ENCODE results near the gene MTARC2. TPM values are rescaled to one million over a fixed set of nuclear protein-coding genes. Genes with fewer than 3 reads are reported as not detected.
A peak's percentile ranks its signal among the peaks of the same experiment; 100 is the strongest.

Gene MTARC2
- total RNA-seq, 2 experiments from 2014 or later: not detected

DNA sequence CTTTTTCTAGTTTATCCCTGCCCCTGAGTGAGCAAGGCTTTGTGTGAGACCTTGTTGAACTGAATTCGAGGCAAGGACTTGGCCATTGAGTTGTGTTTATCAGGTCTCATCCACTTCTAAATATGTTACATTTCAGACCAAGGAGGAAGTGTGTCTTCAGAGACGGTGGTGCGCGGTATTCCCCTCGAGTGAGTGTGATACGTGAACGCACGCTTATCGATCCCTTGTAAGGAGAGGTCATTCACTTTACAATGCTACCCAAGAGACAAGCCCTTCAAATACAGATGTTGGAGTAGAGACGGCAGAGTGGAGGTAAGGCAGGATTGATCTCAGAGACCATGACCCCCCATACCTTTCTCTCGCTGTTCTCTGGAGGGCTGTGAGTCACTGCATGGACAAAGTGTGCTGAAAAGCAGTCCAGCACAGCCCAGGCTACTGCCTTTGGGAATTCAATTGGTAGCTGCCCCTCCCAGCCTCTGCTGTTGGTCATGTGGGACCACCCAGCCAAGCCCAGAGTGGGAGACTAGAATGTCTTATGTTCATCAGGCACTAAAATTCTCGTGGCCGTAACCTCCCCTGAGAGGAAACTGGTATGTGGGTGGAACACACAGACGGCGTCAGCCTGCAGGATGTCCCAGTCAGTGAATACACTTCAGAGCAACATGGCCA lies 22.3 kb downstream of the MTARC2 start:
- no peaks in the 10 kb centered on the region for H3K4me1 Mint-ChIP-seq
- peaks cover 13% of the 10 kb centered on the region for H3K27me3 Mint-ChIP-seq
- DNase-seq: no peak
- no peaks in the 10 kb centered on the region for H3K9me3 Mint-ChIP-seq
- no peaks in the 10 kb centered on the region for H3K36me3 Mint-ChIP-seq
- no peak overlapping the region for H3K4me3 Mint-ChIP-seq
- H3K27ac Mint-ChIP-seq: no peak overlapping the region

DNA sequence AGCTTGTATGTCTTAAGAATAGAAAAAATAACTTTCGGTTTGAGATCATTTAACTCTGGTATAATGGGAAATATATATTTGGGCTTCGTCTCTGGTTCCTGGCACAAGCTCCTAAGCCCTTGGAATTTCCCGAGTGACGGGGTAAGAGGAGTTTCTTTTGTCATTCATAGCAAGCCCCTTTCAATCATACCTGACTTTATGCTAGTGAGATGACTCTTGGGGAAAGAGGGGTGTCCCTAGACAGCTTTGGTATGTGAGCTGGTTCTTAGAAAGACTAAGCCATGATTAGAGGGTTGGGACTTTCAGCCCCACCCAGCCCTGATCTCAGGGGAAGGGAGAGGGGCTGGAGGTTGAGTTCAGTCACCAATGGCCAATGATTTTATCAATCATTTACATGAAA lies 24.7 kb downstream of the MTARC2 start:
- no peak overlapping the region for H3K27ac Mint-ChIP-seq
- H3K4me3 Mint-ChIP-seq: no peak overlapping the region
- H3K27me3 Mint-ChIP-seq: peaks cover 31% of the 10 kb centered on the region
- H3K36me3 Mint-ChIP-seq: no peaks in the 10 kb centered on the region
- no peak for DNase-seq
- H3K9me3 Mint-ChIP-seq: no peaks in the 10 kb centered on the region
- H3K4me1 Mint-ChIP-seq: peaks cover 2% of the 10 kb centered on the region

DNA sequence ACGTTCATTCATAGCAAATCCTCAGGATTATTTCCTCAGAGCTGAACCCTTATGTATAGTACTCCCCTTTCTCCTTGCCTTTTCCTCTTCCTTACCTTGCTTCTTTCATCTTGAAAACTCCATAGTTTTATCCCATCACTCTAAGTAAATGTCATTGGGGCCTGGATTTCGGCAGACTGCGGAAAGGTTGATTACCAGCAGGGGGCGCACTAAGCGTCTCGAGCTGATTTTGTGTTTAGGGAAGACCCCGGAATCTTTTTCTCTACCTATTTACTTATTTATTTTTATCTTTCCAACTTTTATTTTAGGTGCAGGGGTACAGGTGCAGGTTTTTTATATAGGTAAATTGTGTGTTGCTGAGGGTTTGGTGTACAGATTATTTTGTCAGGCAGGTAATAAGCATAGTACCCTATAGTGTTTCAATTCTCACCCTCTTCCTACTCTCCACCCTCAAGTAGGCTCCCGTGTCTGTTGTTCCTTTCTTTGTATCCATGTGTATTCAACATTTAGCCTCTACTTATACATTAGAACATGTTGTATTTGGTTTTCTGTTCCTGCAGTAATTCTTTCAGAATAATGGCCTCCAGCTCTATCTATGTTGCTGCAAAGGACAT lies 27.2 kb downstream of the MTARC2 start:
- Mint-ChIP-seq H3K27ac (no peak overlapping the region), H3K4me1 (peaks cover 2% of the 10 kb centered on the region), H3K4me3 (no peak overlapping the region), H3K9me3 (no peaks in the 10 kb centered on the region), H3K36me3 (no peaks in the 10 kb centered on the region), H3K27me3 (peaks cover 32% of the 10 kb centered on the region)
- DNase-seq: peak; percentile 18

DNA sequence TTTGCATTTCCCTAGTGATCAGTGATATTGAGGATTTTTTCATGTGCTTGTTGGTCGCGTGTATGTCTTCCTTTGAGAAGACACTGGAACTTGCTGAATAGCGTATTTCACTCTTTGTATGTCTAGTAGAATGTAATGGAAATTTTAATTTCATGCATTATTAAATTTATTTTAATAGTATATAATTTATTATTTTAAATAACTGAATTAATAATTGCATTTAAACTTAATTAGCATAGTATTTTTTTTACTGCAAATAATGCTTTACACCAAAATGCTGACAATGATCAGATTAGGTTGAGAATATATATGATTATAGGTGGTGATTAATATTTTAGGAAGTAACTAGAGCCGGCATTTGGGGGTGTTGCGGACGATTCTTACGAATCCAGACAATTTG lies 28.1 kb downstream of the MTARC2 start:
- Mint-ChIP-seq H3K27ac (no peak overlapping the region), H3K9me3 (no peaks in the 10 kb centered on the region), H3K36me3 (no peaks in the 10 kb centered on the region), H3K4me3 (no peak overlapping the region), H3K4me1 (peaks cover 2% of the 10 kb centered on the region), H3K27me3 (peaks cover 30% of the 10 kb centered on the region)
- no peak for DNase-seq

DNA sequence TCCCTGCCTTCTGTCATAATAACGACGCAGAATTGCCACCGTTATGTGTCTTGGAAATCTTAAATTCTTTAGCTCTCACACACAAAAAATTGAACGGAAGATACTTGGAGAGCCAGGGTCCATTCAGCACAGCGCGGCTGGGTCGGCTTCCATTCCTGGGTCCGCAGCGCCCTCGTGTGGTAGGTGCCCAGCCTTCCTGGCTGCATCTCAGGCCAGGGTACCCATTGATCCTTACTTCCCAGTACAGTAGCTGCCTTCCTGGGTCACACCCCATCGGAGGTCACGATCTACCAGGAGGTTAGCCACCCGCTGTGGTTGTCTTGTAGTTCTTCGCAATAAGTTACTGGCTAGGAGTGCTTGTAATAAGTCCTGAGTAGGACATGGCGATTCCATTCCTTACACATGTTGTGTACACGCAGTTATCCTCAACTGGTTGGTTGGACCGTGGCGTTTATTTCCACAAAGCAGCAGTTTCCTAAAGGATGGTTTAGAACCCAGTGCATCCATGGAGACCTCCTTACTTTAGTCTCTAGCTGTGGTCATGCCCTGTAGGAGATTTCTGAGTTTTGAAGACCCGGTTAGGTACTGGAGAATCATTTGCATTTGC lies 28.7 kb downstream of the MTARC2 start:
- H3K27me3 Mint-ChIP-seq: peaks cover 30% of the 10 kb centered on the region
- no peak overlapping the region for H3K27ac Mint-ChIP-seq
- peak; percentile 67 for DNase-seq
- no peak overlapping the region for H3K4me3 Mint-ChIP-seq
- H3K36me3 Mint-ChIP-seq: no peaks in the 10 kb centered on the region
- no peaks in the 10 kb centered on the region for H3K9me3 Mint-ChIP-seq
- H3K4me1 Mint-ChIP-seq: peaks cover 2% of the 10 kb centered on the region

DNA sequence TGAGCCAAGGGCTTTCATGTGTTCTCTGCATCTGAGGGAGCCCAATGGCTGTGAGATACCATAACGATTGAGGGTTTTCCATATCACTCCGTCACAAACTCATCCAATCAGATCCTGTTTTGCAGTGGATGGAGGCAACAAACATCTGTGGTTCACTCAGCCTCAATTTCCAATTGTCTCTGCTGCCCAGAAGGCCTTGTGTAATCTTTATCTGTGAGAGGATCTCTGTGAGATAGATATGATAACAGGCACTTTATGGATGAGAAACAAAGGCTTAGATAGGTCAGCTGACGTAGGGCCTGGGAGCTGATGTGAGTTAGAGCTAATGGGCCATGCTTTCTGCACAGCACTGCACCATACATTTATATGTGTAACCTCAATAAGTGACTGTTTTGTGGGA lies 35.3 kb downstream of the MTARC2 start:
- H3K27me3 Mint-ChIP-seq: peaks cover 56% of the 10 kb centered on the region
- H3K36me3 Mint-ChIP-seq: no peaks in the 10 kb centered on the region
- no peak for DNase-seq
- no peaks in the 10 kb centered on the region for H3K4me1 Mint-ChIP-seq
- H3K4me3 Mint-ChIP-seq: no peak overlapping the region
- no peak overlapping the region for H3K27ac Mint-ChIP-seq
- H3K9me3 Mint-ChIP-seq: no peaks in the 10 kb centered on the region

DNA sequence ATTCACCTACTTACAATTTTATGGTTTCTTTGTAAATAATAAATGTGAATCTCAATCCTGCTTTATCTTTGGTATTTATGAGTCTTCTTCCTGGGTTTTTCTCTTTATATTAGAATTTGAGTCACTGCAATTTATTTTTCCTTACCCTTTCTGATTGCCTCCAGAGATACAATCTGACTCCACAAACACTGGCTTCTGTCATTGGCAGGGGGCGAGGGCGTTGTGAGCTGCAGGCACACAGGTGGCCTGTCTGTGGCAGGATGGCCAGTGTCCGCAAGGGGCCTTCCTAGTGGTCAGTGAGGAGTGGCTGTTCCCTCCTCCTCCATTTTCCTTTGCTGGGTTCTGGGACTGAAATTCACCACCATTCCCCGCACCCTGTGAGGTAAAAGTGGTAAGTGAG lies 36.6 kb downstream of the MTARC2 start:
- Mint-ChIP-seq H3K27ac (no peak overlapping the region), H3K9me3 (no peaks in the 10 kb centered on the region), H3K36me3 (no peaks in the 10 kb centered on the region), H3K4me1 (no peaks in the 10 kb centered on the region), H3K4me3 (no peak overlapping the region), H3K27me3 (peaks cover 60% of the 10 kb centered on the region)
- no peak for DNase-seq

DNA sequence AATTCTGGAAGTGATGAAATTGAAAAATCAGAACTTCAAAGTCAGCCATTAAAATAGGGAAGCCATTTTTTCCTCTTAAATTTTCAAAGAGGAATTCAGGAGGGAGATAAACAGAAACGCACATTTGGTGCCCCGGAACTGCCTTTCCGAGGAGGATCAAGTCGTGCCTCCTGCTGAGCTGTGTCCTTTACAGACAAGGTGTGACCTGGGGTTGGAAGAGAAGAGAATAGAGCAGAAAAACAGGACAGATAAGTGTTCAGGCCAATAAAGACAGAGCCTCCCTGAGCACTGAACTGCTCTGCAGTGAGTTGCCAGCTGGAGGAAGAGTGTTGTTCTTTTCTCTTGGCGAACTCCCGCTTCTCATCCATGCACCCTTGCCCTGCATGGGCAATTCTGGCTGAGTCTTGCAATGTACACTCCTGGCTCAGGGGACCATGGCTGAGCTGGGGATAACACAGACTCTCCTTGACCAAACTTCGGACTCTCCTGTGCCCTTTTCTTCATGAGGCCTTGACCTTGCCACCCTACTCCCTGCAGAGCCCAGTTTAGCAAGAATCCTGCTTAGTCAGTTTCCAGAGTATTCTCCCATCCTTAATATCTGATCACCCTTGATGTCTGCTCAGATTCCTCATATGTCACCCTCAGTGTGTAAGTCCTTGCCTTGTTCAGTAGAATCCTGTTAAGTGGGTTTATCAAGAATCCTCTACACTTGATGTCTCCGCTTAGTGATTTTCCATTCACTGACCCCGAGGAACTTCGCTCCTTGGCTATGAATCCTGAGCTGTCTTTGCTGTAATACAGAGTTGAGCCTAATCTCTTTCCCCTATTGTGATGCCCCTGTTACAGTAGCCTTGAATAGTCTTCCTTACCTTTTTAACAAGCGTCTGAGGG lies 37.3 kb downstream of the MTARC2 start:
- no peaks in the 10 kb centered on the region for H3K4me1 Mint-ChIP-seq
- H3K36me3 Mint-ChIP-seq: no peaks in the 10 kb centered on the region
- no peak overlapping the region for H3K27ac Mint-ChIP-seq
- no peaks in the 10 kb centered on the region for H3K9me3 Mint-ChIP-seq
- no peak for DNase-seq
- H3K27me3 Mint-ChIP-seq: peaks cover 60% of the 10 kb centered on the region
- no peak overlapping the region for H3K4me3 Mint-ChIP-seq

DNA sequence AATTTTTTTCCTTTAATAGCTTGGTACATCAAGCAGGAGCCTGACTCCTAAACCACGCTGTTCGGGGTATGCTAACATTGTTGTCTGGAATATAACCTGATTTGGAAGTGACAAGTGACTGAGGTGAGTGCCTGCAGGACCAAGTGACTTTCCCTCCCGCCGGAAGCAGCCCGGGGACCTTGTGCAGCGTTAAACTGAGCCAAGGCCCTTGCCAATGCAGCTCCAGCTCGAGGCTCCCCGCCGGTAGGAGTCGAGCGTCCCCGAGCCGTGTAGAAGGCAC lies 37.9 kb downstream of the MTARC2 start:
- Mint-ChIP-seq H3K36me3 (no peaks in the 10 kb centered on the region), H3K27me3 (peaks cover 60% of the 10 kb centered on the region), H3K4me1 (no peaks in the 10 kb centered on the region), H3K27ac (no peak overlapping the region), H3K9me3 (no peaks in the 10 kb centered on the region), H3K4me3 (no peak overlapping the region)
- no peak for DNase-seq

DNA sequence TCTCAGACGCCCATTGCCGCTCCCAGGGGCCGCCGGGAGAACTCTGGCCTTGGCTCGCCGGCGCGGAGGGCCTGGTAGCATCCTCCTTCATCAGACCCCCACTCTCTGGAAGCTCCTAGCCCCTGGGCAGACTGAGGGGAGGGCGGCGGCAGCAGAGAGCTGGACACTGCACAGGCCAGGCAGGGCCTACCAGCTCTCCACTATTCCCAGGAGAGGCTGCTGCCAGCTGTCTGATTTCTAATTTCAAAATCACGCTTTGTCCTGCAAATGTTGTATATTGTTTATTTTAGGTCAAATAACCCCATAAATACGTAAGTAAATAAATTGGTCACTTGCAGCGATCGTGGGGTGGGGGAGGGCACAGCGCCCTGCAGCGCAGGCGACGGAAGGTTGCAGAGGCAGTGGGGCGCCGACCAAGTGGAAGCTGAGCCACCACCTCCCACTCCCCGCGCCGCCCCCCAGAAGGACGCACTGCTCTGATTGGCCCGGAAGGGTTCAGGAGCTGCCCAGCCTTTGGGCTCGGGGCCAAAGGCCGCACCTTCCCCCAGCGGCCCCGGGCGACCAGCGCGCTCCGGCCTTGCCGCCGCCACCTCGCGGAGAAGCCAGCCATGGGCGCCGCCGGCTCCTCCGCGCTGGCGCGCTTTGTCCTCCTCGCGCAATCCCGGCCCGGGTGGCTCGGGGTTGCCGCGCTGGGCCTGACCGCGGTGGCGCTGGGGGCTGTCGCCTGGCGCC lies 38.4 kb downstream of the MTARC2 start, which contains the start of gene MTARC1:
MTARC1 (plus strand) TSS at position 577 of the 732 bp plus-strand sequence; CDS start at position 609, 32 bp downstream.
- no peaks in the 10 kb centered on the region for H3K36me3 Mint-ChIP-seq
- DNase-seq: peak; percentile 17
- no peak within 1 kb of the TSS for H3K4me3 Mint-ChIP-seq
- peaks cover 60% of the 10 kb centered on the region for H3K27me3 Mint-ChIP-seq
- H3K27ac Mint-ChIP-seq: no peak within 1 kb of the TSS
- no peaks in the 10 kb centered on the region for H3K9me3 Mint-ChIP-seq
- H3K4me1 Mint-ChIP-seq: no peaks in the 10 kb centered on the region

DNA sequence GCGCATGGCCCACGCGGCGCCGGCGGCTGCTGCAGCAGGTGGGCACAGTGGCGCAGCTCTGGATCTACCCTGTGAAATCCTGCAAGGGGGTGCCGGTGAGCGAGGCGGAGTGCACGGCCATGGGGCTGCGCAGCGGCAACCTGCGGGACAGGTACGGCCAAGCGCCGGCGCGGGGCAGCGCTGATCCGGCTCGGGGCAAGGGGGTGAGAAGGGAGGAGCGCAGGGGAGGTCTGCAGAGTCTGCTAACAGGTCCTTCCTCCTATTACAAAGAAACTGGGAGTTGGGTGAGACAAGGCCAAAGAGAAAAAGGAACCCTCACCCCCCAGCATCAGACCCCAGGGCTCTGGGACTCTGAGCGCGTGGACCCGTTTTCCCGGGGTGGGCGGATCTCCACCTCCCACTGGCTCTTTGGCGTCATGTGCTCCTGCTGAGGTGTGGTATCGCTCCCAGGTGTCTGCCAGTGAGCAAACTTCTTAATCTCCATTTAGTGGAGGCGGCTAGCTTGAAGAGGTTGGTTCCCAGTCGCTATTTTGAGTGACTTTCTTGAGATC lies 39.0 kb downstream of the MTARC2 start:
- no peak for DNase-seq
- no peaks in the 10 kb centered on the region for H3K9me3 Mint-ChIP-seq
- peaks cover 60% of the 10 kb centered on the region for H3K27me3 Mint-ChIP-seq
- no peaks in the 10 kb centered on the region for H3K36me3 Mint-ChIP-seq
- H3K27ac Mint-ChIP-seq: no peak overlapping the region
- H3K4me3 Mint-ChIP-seq: no peak overlapping the region
- no peaks in the 10 kb centered on the region for H3K4me1 Mint-ChIP-seq

DNA sequence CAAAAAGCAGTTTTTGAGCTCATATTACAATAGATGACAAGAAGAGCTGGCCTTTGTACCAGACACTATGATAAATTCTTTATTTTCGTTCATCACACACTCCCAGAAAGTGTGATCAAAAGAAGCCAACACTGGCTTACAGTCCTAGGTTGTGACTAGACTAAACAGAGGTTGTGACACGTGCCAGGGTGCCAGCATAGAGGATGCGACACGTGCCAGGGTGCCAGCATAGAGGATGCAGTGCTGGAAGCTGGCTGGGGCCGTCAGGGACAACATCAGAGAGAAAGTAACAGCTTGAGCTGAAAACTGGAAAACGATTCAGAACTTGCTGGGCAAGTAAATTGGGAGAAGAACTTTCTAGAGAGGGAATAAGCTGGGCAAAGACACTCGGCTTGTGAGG lies 40.8 kb downstream of the MTARC2 start:
- Mint-ChIP-seq H3K9me3 (no peaks in the 10 kb centered on the region), H3K4me1 (no peaks in the 10 kb centered on the region), H3K36me3 (no peaks in the 10 kb centered on the region), H3K27me3 (peaks cover 48% of the 10 kb centered on the region), H3K4me3 (no peak overlapping the region), H3K27ac (no peak overlapping the region)
- no peak for DNase-seq

DNA sequence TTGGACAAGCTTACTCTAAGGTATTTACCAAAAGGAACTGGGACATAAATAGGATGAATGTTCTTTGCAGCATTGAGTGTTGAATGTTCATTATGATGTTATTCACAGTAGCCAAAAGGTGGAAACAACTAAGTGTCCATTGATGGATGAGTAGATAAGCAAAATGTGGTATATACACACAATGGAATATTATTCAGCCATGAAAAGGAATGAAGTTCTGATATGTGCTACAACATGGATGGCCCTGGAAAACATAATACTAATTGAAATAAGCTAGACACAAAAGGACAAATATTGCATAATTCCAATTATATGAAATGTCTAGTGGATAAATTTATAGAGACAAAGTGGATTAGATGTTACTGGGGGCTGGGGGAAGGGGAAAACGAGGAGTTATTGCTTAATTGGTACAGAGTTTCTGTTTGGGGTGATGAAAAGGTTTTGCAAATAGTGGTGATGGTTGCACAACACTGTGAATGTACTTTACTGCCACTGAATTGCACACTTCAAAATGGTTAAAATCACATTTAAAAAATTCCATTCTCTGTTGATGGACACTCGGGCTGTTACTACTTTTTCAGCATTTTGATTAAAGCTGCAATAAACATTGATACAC lies 41.5 kb downstream of the MTARC2 start:
- DNase-seq: no peak
- H3K4me3 Mint-ChIP-seq: no peak overlapping the region
- H3K27me3 Mint-ChIP-seq: peaks cover 41% of the 10 kb centered on the region
- no peaks in the 10 kb centered on the region for H3K4me1 Mint-ChIP-seq
- no peak overlapping the region for H3K27ac Mint-ChIP-seq
- no peaks in the 10 kb centered on the region for H3K36me3 Mint-ChIP-seq
- no peaks in the 10 kb centered on the region for H3K9me3 Mint-ChIP-seq

DNA sequence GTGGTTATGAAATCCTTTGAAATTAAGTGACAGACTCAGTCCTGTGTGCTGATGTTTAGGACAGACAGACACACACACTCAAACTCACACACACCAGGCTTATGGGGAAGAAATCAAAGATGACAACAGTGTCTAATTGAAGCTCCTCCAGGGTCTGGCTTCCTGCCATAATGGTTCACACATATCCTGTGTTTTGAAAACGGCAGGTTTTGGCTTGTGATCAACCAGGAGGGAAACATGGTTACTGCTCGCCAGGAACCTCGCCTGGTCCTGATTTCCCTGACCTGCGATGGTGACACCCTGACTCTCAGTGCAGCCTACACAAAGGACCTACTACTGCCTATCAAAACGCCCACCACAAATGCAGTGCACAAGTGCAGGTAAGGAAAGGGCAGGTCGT lies 43.2 kb downstream of the MTARC2 start:
- Mint-ChIP-seq H3K36me3 (no peaks in the 10 kb centered on the region), H3K27me3 (peaks cover 25% of the 10 kb centered on the region), H3K4me1 (no peaks in the 10 kb centered on the region), H3K27ac (no peak overlapping the region), H3K9me3 (no peaks in the 10 kb centered on the region), H3K4me3 (no peak overlapping the region)
- DNase-seq: no peak
